ENCODE data around the gene NOLC1. TPM values are rescaled to one million over a fixed set of nuclear protein-coding genes. Genes with fewer than 3 reads are reported as not detected.

The NOLC1 gene
- total RNA-seq, 1 experiment from 2014 or later, result 165 TPM

DNA sequence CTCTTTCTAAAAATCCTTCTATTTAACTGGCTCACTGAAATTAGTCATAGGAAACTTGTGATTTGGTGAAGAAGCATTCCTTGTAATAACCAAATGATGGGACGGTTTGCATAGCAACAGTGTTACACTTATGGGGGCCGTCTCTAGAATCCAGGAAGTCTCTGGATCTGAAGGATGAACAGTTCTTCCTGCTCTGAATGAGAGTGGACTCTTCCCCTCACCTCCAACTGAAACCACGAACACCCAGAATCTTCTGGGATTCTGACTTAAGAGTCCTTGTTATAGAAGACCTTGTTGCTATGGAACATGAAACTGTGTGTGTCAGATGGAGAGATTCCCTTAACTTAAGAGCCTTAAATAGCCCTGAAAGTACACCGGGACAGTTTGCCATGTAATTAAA is 23.2 kb downstream of the NOLC1 start (continued):
- TF ChIP-seq, protein P1, sequence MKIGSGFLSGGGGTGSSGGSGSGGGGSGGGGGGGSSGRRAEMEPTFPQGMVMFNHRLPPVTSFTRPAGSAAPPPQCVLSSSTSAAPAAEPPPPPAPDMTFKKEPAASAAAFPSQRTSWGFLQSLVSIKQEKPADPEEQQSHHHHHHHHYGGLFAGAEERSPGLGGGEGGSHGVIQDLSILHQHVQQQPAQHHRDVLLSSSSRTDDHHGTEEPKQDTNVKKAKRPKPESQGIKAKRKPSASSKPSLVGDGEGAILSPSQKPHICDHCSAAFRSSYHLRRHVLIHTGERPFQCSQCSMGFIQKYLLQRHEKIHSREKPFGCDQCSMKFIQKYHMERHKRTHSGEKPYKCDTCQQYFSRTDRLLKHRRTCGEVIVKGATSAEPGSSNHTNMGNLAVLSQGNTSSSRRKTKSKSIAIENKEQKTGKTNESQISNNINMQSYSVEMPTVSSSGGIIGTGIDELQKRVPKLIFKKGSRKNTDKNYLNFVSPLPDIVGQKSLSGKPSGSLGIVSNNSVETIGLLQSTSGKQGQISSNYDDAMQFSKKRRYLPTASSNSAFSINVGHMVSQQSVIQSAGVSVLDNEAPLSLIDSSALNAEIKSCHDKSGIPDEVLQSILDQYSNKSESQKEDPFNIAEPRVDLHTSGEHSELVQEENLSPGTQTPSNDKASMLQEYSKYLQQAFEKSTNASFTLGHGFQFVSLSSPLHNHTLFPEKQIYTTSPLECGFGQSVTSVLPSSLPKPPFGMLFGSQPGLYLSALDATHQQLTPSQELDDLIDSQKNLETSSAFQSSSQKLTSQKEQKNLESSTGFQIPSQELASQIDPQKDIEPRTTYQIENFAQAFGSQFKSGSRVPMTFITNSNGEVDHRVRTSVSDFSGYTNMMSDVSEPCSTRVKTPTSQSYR (CRISPR knock-in tag; IDR thresholded peaks at IDR 0.05), result no peak
- TF ChIP-seq, protein P2, sequence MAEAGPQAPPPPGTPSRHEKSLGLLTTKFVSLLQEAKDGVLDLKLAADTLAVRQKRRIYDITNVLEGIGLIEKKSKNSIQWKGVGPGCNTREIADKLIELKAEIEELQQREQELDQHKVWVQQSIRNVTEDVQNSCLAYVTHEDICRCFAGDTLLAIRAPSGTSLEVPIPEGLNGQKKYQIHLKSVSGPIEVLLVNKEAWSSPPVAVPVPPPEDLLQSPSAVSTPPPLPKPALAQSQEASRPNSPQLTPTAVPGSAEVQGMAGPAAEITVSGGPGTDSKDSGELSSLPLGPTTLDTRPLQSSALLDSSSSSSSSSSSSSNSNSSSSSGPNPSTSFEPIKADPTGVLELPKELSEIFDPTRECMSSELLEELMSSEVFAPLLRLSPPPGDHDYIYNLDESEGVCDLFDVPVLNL (CRISPR knock-in tag; IDR thresholded peaks at IDR 0.05; ENCODE audit: borderline replicate concordance, low read depth), result no peak
- TF ChIP-seq OVOL2 (CRISPR knock-in tag; IDR thresholded peaks at IDR 0.05; ENCODE audit: borderline replicate concordance) (no peak), CBFB (CRISPR knock-in tag; IDR thresholded peaks at IDR 0.05; ENCODE audit: low read depth) (no peak), RELA (CRISPR knock-in tag; IDR thresholded peaks at IDR 0.05; ENCODE audit: borderline replicate concordance) (no peak), RORB (CRISPR knock-in tag; IDR thresholded peaks at IDR 0.05) (no peak), CREB1 (CRISPR knock-in tag; IDR thresholded peaks at IDR 0.05) (no peak)

DNA sequence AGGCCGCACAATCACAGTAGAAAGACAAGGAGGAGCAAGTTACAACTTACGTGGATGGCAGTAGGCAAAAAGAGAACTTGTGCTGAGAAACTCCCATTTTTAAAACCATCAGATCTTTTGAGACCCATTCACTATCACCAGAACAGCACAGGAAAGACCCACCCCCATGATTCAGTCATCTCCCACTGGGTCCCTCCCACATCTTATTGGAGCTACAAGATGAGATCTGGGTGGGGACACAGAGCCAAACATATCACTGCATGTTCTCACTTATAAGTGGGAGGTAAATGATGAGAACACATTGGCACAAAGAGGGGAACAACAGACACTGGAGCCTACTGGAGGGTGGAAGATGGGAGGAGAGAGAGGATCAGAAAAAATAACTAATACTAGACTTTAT is 32.4 kb downstream of the NOLC1 start:
- H3K9me3 Mint-ChIP-seq, result peaks cover 53% of the 10 kb centered on the region
- CTCF ChIA-PET, result no interaction called here
- no peak overlapping the region for H3K4me3 Mint-ChIP-seq

DNA sequence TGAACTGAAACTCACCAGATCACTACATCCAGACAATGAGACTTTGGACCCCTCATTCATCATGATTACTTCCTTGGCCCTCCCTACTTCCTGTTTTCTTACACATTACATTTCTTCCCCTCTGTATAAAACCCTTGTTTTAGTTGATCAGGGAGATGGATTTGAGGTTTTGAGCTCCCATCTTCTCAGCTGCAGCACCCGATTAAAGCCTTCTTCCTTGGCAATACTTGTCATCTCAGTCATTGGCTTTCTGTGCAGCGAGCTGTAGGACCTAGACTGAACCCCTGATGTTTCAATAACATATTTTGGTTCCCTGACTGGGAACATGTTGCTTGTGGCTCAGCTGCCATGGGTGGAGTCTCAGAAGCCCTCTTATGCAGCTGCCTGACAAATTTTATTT is 33.1 kb downstream of the NOLC1 start:
- Mint-ChIP-seq H3K9me3 (peaks cover 56% of the 10 kb centered on the region), H3K27me3 (ENCODE audit: low read depth) (peaks cover 18% of the 10 kb centered on the region), H3K27ac (no peak overlapping the region), H3K4me3 (no peak overlapping the region), H3K36me3 (peaks cover 14% of the 10 kb centered on the region), H3K4me1 (no peaks in the 10 kb centered on the region)
- DNase-seq (ENCODE audit: low spot score) (no peak), ATAC-seq (no peak)
- ChIA-PET POLR2A (no interaction called here), CTCF (interaction anchor here (0.6 to 0.7 kb wide), 2 partner anchors 53 to 344 kb away, joined by 3 to 7 read pairs; no protein-coding TSS in a partner anchor)
- TF ChIP-seq, protein P3, sequence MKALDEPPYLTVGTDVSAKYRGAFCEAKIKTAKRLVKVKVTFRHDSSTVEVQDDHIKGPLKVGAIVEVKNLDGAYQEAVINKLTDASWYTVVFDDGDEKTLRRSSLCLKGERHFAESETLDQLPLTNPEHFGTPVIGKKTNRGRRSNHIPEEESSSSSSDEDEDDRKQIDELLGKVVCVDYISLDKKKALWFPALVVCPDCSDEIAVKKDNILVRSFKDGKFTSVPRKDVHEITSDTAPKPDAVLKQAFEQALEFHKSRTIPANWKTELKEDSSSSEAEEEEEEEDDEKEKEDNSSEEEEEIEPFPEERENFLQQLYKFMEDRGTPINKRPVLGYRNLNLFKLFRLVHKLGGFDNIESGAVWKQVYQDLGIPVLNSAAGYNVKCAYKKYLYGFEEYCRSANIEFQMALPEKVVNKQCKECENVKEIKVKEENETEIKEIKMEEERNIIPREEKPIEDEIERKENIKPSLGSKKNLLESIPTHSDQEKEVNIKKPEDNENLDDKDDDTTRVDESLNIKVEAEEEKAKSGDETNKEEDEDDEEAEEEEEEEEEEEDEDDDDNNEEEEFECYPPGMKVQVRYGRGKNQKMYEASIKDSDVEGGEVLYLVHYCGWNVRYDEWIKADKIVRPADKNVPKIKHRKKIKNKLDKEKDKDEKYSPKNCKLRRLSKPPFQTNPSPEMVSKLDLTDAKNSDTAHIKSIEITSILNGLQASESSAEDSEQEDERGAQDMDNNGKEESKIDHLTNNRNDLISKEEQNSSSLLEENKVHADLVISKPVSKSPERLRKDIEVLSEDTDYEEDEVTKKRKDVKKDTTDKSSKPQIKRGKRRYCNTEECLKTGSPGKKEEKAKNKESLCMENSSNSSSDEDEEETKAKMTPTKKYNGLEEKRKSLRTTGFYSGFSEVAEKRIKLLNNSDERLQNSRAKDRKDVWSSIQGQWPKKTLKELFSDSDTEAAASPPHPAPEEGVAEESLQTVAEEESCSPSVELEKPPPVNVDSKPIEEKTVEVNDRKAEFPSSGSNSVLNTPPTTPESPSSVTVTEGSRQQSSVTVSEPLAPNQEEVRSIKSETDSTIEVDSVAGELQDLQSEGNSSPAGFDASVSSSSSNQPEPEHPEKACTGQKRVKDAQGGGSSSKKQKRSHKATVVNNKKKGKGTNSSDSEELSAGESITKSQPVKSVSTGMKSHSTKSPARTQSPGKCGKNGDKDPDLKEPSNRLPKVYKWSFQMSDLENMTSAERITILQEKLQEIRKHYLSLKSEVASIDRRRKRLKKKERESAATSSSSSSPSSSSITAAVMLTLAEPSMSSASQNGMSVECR (CRISPR knock-in tag; IDR thresholded peaks at IDR 0.05; ENCODE audit: borderline replicate concordance), result no peak
- TF ChIP-seq, protein P4, sequence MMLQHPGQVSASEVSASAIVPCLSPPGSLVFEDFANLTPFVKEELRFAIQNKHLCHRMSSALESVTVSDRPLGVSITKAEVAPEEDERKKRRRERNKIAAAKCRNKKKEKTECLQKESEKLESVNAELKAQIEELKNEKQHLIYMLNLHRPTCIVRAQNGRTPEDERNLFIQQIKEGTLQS (CRISPR knock-in tag; conservative IDR thresholded peaks at IDR 0.05), result no peak
- TF ChIP-seq, protein P5, sequence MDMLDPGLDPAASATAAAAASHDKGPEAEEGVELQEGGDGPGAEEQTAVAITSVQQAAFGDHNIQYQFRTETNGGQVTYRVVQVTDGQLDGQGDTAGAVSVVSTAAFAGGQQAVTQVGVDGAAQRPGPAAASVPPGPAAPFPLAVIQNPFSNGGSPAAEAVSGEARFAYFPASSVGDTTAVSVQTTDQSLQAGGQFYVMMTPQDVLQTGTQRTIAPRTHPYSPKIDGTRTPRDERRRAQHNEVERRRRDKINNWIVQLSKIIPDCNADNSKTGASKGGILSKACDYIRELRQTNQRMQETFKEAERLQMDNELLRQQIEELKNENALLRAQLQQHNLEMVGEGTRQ (CRISPR knock-in tag; IDR thresholded peaks at IDR 0.05), result no peak
- TF ChIP-seq SMAD4 (CRISPR knock-in tag; IDR thresholded peaks at IDR 0.05) (no peak), ZNF263 (CRISPR knock-in tag; IDR thresholded peaks at IDR 0.05; ENCODE audit: low read depth) (no peak), PRRX2 (CRISPR knock-in tag; IDR thresholded peaks at IDR 0.05) (no peak), TCF7 (CRISPR knock-in tag; IDR thresholded peaks at IDR 0.05; ENCODE audit: low read depth) (no peak), ZNF396 (CRISPR knock-in tag; IDR thresholded peaks at IDR 0.05; ENCODE audit: borderline replicate concordance) (no peak), JUN (CRISPR knock-in tag; IDR thresholded peaks at IDR 0.05) (no peak), CREM (CRISPR knock-in tag; IDR thresholded peaks at IDR 0.05) (no peak)
- TF ChIP-seq, protein P6, sequence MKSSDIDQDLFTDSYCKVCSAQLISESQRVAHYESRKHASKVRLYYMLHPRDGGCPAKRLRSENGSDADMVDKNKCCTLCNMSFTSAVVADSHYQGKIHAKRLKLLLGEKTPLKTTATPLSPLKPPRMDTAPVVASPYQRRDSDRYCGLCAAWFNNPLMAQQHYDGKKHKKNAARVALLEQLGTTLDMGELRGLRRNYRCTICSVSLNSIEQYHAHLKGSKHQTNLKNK (CRISPR knock-in tag; IDR thresholded peaks at IDR 0.05), result no peak

More for the DNA sequence above, 32.4 kb downstream of the NOLC1 start:
- TF ChIP-seq CBFB (CRISPR knock-in tag; IDR thresholded peaks at IDR 0.05; ENCODE audit: low read depth), result no peak
- TF ChIP-seq, protein P7, sequence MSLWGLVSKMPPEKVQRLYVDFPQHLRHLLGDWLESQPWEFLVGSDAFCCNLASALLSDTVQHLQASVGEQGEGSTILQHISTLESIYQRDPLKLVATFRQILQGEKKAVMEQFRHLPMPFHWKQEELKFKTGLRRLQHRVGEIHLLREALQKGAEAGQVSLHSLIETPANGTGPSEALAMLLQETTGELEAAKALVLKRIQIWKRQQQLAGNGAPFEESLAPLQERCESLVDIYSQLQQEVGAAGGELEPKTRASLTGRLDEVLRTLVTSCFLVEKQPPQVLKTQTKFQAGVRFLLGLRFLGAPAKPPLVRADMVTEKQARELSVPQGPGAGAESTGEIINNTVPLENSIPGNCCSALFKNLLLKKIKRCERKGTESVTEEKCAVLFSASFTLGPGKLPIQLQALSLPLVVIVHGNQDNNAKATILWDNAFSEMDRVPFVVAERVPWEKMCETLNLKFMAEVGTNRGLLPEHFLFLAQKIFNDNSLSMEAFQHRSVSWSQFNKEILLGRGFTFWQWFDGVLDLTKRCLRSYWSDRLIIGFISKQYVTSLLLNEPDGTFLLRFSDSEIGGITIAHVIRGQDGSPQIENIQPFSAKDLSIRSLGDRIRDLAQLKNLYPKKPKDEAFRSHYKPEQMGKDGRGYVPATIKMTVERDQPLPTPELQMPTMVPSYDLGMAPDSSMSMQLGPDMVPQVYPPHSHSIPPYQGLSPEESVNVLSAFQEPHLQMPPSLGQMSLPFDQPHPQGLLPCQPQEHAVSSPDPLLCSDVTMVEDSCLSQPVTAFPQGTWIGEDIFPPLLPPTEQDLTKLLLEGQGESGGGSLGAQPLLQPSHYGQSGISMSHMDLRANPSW (CRISPR knock-in tag; conservative IDR thresholded peaks at IDR 0.05; ENCODE audit: low read depth), result no peak
- no peak for TF ChIP-seq SOX15 (CRISPR knock-in tag; IDR thresholded peaks at IDR 0.05)
- Mint-ChIP-seq H3K4me1 (no peaks in the 10 kb centered on the region), H3K27ac (no peak overlapping the region), H3K27me3 (ENCODE audit: low read depth) (peaks cover 16% of the 10 kb centered on the region), H3K36me3 (peaks cover 14% of the 10 kb centered on the region)
- DNase-seq (ENCODE audit: low spot score) (no peak), ATAC-seq (no peak)
- POLR2A ChIA-PET, result no interaction called here
